NCI-H2196 treated with DMSO at 0.1 percent for 48 hours (cell line): ENCODE measurements around the gene DLG2.

Experiments used
- DNase-seq: peaks from one replicate; lab custom pipeline; 2025; ENCODE audit not compliant: unreplicated experiment; lab: John Stamatoyannopoulos, UW

Gene DLG2

GRCh38 chr11:84594602-84595001 lies 1032.5 kb downstream of the DLG2 start:
- no peak for DNase-seq

DNA sequence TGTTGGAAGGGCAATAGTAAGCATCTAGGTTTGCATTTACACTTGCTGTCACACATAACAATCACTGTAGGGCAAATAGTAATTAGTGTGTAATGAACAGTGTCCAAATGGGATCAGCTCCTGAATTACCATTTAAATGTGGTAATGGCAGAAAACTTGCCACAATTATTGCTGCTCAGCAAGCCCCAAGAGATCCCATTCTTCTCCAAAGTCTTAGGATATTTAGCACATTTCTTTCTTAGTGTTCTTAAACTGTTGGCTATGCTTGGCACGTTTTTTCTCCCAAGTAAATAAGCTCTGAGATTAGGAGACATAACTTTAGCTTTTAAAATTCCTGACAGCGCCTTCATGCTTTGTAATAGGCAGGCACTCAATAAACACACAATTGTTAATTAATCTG lies 1037.0 kb downstream of the DLG2 start:
- DNase-seq, result no peak

DNA sequence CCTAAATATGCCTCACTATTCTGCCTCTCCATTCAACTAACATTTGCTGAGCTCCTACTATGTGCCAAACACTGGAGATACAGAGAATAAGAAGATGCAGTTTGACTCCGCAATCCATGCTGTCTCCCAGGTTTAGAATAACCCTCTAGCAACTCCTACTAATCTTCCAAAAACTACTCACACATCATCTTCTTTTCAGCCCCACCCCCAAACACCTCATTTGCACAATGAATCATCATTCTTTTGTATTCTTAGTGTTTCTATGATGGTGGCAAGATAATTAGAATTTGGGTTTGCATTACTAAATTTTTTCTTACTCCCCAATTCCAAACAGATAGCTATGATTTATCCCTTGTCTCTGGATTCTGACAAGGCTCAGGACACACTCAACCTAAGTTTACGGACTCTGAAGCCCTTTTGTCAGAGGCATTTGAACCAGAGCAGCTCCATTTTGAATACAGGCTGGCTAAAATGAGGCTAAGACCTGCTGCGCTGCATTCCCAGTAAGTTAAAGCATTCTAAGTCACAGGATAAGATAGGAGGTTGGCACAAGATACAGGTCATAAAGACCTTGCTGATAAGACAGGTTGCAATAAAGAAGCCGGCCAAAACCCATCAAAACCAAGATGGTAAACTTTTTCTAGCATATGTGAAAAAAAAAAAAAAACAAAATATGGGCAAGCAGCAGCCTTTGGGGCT lies 1038.9 kb downstream of the DLG2 start:
- no peak for DNase-seq

- no peak for DNase-seq
Measured at GRCh38 chr11:84583106-84583505, 1044.0 kb downstream of the DLG2 start.

GRCh38 chr11:84581083-84581482 lies 1046.1 kb downstream of the DLG2 start:
- no peak for DNase-seq

GRCh38 chr11:84580428-84580827 lies 1046.7 kb downstream of the DLG2 start:
- DNase-seq, result no peak

DNA sequence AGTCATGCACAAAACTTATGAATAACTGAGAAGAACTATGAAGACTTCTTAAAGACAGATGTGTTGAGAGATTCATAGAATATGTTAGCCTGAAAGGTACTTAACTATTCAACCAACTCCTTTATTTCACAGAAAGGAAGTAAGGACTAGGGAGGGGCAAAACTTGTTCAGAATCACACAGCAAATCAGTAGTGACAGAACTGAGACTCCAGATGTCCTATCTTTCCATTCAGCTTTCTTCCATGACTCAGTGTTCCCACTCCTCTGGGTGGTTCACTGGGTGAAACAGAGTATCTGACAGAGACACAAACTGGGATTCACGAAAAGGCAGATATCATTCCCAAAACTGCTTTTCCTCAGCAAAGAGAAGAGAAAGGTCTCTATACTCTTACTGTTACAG lies 1053.3 kb downstream of the DLG2 start:
- DNase-seq, result no peak

DNA sequence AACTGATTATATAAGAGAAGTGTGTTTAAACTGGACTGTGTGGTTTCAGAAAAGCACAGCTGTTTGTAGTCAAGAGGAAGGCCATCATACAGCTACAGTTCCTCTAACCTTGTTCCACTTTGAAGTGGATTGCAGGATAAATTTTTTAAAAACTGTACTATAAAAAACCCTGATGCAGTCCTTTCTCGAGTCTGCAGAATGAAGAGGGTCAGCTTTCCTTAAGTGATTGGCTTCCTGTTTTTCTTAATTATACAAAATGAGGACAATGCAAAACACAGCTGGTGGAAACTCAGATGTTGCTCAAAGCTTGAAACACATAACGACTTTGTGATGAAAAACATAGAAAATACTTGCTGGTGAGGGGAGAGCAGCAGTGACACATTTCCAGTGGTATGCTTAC lies 1060.5 kb downstream of the DLG2 start:
- no peak for DNase-seq

GRCh38 chr11:84564867-84565184 lies 1062.3 kb downstream of the DLG2 start:
- DNase-seq, result no peak

- no peak for DNase-seq
Measured at GRCh38 chr11:84564180-84564866, 1062.8 kb downstream of the DLG2 start.

GRCh38 chr11:84563356-84563755 lies 1063.8 kb downstream of the DLG2 start:
- no peak for DNase-seq

DNA sequence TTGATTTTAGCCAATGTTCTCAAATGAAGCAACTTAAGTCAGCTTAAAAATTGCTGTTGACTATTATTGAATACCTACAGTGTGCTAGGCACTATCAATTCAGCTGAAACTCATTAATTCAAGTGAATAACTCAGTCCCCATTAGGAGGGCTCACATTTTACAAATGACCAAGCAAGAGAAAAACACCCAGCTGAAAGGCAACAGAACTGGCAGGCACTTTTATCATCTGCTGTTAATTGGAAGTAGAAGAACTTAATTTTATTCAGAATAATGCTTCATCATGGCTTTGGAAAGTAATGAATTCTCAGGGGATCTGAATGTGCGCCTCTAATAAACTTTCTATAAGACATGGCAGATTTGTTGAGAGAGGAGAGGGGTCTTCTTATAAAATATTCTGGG lies 1066.9 kb downstream of the DLG2 start:
- DNase-seq, result no peak

GRCh38 chr11:84558085-84558905 lies 1068.8 kb downstream of the DLG2 start:
- DNase-seq, result peak; percentile 18

- no peak for DNase-seq
Measured at GRCh38 chr11:84552791-84553190, 1074.4 kb downstream of the DLG2 start.

- DNase-seq, result no peak
Measured at GRCh38 chr11:84549217-84549616, 1077.9 kb downstream of the DLG2 start.

DNA sequence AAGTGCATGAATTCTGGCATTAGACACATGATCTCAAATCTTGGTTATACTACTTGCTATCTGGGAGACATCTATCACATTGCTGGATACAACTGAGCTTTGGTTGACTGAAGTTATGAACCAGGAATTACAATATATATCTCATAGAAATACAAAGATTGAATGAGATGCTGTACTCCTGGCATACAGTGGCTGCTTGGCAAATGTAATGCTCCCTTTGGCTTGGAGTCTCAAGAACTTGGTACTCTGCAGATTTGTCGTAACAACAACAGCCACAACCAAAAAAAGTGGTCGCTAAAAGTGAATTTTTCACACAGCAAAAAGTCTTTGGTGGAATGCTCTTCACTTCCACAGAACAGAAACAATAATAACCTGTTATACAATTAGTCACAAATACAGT lies 1082.6 kb downstream of the DLG2 start:
- no peak for DNase-seq

DNA sequence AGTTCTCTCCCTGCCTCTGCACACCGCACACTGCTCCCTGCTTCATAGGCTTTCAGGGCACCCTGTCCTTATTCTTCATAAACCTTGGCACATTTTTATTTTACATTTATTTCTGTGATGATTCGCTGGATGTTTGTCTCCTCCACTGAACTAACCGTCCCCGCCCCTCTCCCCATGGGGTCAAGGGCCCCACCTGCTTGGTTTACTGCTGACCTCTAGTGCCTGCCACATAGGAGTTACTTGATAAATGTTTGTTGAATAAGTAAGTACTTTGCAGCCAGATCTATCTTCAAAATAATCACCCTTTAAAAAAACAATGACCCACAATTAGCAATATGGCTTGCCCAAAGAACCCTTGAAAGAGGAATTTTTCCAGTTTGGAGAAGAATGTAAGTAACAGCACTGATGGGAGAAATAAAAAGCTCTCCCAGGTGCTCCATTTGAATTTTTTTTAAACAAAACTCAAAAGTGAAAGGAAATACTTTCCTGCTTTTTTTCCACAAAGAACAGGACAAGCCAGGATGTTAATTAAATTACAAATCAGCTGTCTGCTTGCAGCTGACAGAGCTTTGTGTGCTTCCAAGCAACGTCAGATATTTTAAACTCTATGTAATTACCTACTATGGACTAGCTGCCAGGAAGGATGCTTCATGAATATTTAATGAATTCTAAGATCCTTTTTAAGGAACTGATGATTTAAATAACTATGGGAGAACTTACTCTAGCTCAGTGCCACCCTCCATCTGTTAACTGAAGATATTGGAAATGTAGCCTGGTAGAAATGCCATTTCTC lies 1083.6 kb downstream of the DLG2 start:
- DNase-seq, result no peak

DNA sequence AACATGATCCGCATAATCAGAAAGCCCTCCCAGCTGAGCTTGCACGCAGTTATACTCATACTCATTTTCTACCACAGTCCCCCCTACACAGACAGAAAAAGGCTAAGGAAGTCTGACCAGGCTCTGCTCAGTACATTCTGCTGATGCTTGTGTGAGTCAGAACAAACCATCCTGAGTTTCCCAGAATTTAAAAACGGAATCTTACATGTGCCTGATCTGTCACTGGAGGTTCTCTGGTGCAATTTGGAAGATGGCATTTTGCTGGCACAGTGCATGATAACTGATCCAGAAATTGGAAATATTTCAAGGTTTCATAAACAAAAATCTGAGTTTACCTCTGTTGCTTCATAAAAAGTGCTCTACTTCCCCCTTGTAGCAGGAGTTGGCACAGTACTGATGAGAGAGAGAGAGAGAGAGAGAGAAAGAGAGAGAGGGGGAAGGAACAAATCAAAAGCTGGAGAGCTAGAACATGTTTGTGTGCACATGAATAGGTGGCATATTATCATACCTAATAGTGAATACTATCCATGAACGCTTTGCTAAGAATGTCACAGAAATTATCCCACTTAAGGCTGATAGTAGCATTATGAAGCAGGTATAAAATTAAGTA lies 1085.3 kb downstream of the DLG2 start:
- DNase-seq, result no peak

GRCh38 chr11:84536456-84536855 lies 1090.7 kb downstream of the DLG2 start:
- DNase-seq, result no peak

DNA sequence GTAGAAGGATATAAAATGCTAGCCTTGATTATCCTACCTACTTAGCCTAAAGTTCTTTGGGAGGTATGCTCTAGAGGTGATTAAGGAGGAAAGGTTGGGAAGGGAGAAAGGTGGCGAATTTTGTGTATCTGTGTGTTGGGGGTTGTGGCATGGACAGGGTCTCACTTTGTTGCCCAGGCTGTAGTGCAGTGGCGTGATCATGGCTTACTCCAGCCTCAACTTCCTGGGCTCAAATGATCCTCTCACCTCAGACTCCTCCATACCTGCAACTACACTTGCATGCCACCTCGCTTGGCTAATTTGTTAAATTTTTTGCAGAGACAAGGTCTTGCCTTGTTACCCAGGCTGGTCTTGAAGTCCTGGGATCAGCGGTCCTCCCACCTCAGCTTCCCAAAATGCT lies 1094.8 kb downstream of the DLG2 start:
- DNase-seq, result no peak

- no peak for DNase-seq
Measured at GRCh38 chr11:84526250-84526649, 1100.9 kb downstream of the DLG2 start.
